Retinal pigment epithelial cell (primary cell): Measurements from ENCODE around the gene TLL1.

Experiments
- DNase-seq: peaks from one replicate; pipeline ENCODE4 v3.0.0-alpha.2; 2010; ENCODE audit warnings: low read depth
- H3K4me3 ChIP-seq: 2 replicates; pipeline ENCODE4 v1.5.1; 2011; ENCODE audit warnings: mild to moderate bottlenecking, low read length, control low read depth, moderate library complexity
- TF ChIP-seq, protein P1 (sequence below): conservative IDR thresholded peaks from 2 replicates; pipeline ENCODE4 v1.5.1; 2011; ENCODE audit warnings: low read depth, low read length, control low read depth, inconsistent platforms

TLL1 gene

GRCh38 chr4:165982934-165983333 lies 109.9 kb downstream of the TLL1 start:
- no peak overlapping the region for H3K4me3 ChIP-seq
- no peak for DNase-seq
- TF ChIP-seq, protein P1, sequence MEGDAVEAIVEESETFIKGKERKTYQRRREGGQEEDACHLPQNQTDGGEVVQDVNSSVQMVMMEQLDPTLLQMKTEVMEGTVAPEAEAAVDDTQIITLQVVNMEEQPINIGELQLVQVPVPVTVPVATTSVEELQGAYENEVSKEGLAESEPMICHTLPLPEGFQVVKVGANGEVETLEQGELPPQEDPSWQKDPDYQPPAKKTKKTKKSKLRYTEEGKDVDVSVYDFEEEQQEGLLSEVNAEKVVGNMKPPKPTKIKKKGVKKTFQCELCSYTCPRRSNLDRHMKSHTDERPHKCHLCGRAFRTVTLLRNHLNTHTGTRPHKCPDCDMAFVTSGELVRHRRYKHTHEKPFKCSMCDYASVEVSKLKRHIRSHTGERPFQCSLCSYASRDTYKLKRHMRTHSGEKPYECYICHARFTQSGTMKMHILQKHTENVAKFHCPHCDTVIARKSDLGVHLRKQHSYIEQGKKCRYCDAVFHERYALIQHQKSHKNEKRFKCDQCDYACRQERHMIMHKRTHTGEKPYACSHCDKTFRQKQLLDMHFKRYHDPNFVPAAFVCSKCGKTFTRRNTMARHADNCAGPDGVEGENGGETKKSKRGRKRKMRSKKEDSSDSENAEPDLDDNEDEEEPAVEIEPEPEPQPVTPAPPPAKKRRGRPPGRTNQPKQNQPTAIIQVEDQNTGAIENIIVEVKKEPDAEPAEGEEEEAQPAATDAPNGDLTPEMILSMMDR, result no peak

GRCh38 chr4:165986956-165987698 lies 114.1 kb downstream of the TLL1 start:
- H3K4me3 ChIP-seq, result no peak overlapping the region
- TF ChIP-seq, protein P1, result no peak
- DNase-seq, result no peak

DNA sequence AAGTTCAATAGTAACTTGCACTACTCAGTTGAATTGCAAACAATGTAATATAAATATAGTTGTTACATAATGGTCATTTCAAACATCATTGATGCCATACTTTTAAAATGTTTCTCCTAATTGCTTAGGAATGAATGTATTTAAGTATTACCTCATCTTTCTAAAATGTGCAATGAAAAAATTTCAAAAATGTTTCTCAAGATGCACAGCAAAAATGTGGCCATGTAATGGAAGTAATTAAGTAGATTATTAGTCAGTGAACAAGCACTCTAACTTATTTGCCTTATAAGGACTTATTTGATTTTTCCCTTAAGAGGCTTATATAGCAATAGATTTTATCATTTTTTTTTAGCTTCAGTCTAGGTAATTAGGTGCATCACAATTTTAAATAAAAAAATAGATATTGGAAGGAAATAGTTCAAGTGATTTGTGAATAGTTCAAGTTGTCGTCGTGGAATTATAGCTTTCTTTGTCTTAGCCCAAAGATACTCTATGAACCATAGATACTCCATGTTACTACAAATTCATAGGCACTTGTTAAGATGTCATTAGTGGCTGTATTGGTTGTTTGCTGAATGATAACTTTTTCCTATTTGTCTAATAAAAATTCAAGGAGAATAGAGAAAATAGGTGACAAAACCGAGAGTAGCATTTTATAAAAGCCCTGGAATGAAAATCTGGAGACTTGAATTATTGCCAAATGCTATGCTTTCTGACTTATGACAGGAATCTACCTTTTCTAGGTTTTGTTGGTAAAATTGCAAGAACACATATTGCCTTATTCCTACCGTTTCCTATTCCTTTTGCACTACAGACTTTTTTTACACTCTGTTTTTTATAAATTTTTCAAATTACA lies 118.5 kb downstream of the TLL1 start:
- TF ChIP-seq, protein P1, result no peak
- DNase-seq, result peak; percentile 88
- no peak overlapping the region for H3K4me3 ChIP-seq

- DNase-seq, result no peak
Measured at GRCh38 chr4:165992283-165992682, 119.2 kb downstream of the TLL1 start.

DNA sequence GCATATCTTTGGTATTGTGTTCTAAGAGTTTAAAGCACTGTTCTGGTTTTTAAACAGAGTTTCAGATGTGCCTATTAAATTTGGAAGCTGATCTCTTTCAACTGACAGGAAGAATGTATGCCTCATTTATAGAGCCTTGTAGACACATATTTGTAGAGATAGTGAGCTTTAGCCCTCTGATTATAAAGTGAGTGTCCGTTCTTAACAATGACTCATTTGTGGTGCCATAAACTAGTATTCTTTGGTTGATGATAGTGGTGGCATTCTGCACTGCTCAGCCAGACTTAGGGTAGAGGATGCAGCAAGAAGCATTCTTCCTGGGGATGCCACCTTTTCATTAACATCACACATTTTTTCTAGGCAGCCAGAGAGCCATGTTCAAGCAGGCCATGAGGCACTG lies 121.7 kb downstream of the TLL1 start:
- H3K4me3 ChIP-seq, result no peak overlapping the region
- DNase-seq, result no peak
- TF ChIP-seq, protein P1, result no peak

More at GRCh38 chr4:165992283-165992682, 119.2 kb downstream of the TLL1 start:
- TF ChIP-seq, protein P1, result no peak
- H3K4me3 ChIP-seq, result no peak overlapping the region

GRCh38 chr4:166003811-166004210 lies 130.8 kb downstream of the TLL1 start:
- TF ChIP-seq, protein P1, result no peak

More at GRCh38 chr4:166003811-166004210, 130.8 kb downstream of the TLL1 start:
- DNase-seq, result no peak
- H3K4me3 ChIP-seq, result no peak overlapping the region
